ENCODE measurements around the gene SLC8A3. TPM values are rescaled to one million over a fixed set of nuclear protein-coding genes. Genes with fewer than 3 reads are reported as not detected.

SLC8A3 gene
- total RNA-seq, 1 donor from 2014 or later = 0.49 TPM

DNA sequence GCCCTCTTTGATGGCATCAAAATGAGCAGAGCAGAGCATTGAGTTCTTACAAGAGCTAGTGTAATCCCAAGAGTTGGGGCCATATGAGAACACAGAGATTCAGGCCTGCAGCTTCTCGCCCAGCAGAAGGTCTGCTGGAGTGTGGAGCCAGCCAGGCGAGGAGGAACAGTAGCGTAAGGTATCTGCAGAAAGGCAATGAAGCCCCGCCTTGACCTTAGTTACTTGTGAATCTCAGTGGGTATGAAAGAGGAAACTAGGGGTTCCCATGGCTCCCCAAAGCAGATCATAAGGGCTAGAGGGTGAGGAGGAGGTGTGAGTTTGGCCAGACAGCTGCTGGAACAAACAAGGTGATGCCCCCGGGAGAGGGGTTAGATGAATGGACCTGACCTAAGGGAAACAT is 49.4 kb downstream of the SLC8A3 start:
- intact Hi-C loops (cut with DNase I) = no loop called here
- Histone ChIP-seq H3K4me3 (no peak overlapping the region), H3K4me1 (no peaks in the 10 kb centered on the region), H3K27ac (no peak overlapping the region), H3K36me3 (no peaks in the 10 kb centered on the region), H3K9me3 (no peaks in the 10 kb centered on the region), H3K27me3 (no peaks in the 10 kb centered on the region)
- DNase-seq (ENCODE audit: extremely low spot score in 2 of 2) = no peak
- TF ChIP-seq, protein P1, sequence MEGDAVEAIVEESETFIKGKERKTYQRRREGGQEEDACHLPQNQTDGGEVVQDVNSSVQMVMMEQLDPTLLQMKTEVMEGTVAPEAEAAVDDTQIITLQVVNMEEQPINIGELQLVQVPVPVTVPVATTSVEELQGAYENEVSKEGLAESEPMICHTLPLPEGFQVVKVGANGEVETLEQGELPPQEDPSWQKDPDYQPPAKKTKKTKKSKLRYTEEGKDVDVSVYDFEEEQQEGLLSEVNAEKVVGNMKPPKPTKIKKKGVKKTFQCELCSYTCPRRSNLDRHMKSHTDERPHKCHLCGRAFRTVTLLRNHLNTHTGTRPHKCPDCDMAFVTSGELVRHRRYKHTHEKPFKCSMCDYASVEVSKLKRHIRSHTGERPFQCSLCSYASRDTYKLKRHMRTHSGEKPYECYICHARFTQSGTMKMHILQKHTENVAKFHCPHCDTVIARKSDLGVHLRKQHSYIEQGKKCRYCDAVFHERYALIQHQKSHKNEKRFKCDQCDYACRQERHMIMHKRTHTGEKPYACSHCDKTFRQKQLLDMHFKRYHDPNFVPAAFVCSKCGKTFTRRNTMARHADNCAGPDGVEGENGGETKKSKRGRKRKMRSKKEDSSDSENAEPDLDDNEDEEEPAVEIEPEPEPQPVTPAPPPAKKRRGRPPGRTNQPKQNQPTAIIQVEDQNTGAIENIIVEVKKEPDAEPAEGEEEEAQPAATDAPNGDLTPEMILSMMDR (IDR thresholded peaks at IDR 0.05) = no peak
- no peak for TF ChIP-seq POLR2AphosphoS5 (IDR thresholded peaks at IDR 0.05; ENCODE audit: insufficient read depth in 1 of 2, low read depth in 1 of 2)
- TF ChIP-seq POLR2A (IDR thresholded peaks at IDR 0.05) = no peak

DNA sequence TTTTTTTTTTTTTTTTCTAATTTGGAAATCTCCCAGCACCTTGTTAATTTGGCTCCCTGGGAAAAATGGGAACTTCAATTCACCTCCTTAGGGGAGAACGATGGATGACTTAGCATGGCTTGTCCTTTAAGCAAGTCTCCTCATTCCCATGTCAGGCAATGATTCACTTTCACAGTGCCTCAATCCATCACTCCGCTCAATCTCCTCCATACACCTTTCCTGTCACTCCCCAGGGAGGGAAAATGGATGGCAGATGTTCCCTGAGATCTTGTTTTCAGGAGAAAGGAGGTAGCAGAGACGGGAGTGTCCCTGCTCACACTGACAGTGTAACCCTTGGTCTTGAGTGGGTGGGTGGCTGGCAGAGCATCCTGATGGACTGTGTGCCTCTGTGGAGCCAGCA is 51.0 kb downstream of the SLC8A3 start:
- TF ChIP-seq, protein P1 (IDR thresholded peaks at IDR 0.05) = no peak
- TF ChIP-seq POLR2A (IDR thresholded peaks at IDR 0.05) (no peak), POLR2AphosphoS5 (IDR thresholded peaks at IDR 0.05; ENCODE audit: insufficient read depth in 1 of 2, low read depth in 1 of 2) (no peak)
- intact Hi-C loops (cut with DNase I) = no loop called here
- H3K36me3 ChIP-seq = no peaks in the 10 kb centered on the region

DNA sequence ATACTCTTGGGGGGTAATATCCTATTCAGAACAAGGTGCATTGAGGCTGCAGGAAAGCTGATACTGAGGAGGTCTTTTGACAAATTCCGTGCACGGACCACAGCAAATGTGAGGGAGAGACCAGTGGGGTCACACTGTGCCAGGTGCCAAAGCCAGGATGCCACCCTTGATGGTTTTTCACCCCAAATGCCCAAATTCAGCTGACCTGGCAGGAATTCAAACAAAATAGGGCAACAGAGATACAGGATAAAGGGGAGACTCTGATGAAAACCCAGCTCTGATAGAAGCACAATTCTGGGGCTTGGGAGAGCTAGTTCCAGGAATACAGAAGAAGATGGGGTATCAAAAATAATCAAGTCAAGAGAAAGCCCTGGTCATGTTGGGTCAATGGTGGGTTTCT is 55.3 kb downstream of the SLC8A3 start:
- H3K4me3 ChIP-seq = no peak overlapping the region
- no peak overlapping the region for H3K27ac ChIP-seq
- H3K27me3 ChIP-seq = no peaks in the 10 kb centered on the region
- intact Hi-C loops (cut with DNase I) = no loop called here
- no peaks in the 10 kb centered on the region for H3K4me1 ChIP-seq
- no peak for DNase-seq (ENCODE audit: extremely low spot score in 2 of 2)
- H3K9me3 ChIP-seq = no peaks in the 10 kb centered on the region
- TF ChIP-seq POLR2A (IDR thresholded peaks at IDR 0.05) = no peak
- TF ChIP-seq, protein P1 (IDR thresholded peaks at IDR 0.05) = no peak
- TF ChIP-seq POLR2AphosphoS5 (IDR thresholded peaks at IDR 0.05; ENCODE audit: insufficient read depth in 1 of 2, low read depth in 1 of 2) = no peak
- no peaks in the 10 kb centered on the region for H3K36me3 ChIP-seq

More for the DNA sequence above, 51.0 kb downstream of the SLC8A3 start:
- no peaks in the 10 kb centered on the region for H3K9me3 ChIP-seq
- H3K4me3 ChIP-seq = no peak overlapping the region
- H3K27me3 ChIP-seq = no peaks in the 10 kb centered on the region
- no peak overlapping the region for H3K27ac ChIP-seq
- no peak for DNase-seq (ENCODE audit: extremely low spot score in 2 of 2)
- no peaks in the 10 kb centered on the region for H3K4me1 ChIP-seq

DNA sequence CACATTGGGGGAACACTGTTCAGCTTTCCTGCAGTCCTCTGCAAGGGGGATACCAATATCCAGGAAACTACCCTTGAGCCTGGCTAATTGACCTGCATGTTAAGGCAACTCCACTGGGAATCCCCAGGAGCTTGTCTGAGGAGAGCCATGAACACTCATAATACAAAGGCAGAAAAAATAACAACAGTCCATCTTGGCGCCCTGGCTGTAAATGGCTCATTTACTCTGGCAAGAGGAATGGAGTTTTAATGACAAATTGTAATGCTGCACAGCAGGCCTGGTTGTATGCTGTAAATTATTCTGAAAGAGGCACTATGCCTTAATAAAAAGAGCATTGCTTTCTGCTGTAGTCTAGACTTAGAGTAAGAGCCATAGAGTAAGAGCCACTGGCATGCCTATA is 58.3 kb downstream of the SLC8A3 start:
- no peak for DNase-seq (ENCODE audit: extremely low spot score in 2 of 2)
- H3K27ac ChIP-seq = no peak overlapping the region
- no peaks in the 10 kb centered on the region for H3K4me1 ChIP-seq
- intact Hi-C loops (cut with DNase I) = no loop called here
- TF ChIP-seq, protein P1 (IDR thresholded peaks at IDR 0.05) = no peak
- no peak for TF ChIP-seq POLR2AphosphoS5 (IDR thresholded peaks at IDR 0.05; ENCODE audit: insufficient read depth in 1 of 2, low read depth in 1 of 2)
- no peak for TF ChIP-seq POLR2A (IDR thresholded peaks at IDR 0.05)
- no peaks in the 10 kb centered on the region for H3K36me3 ChIP-seq
- H3K4me3 ChIP-seq = no peak overlapping the region
- H3K27me3 ChIP-seq = no peaks in the 10 kb centered on the region
- H3K9me3 ChIP-seq = no peaks in the 10 kb centered on the region

DNA sequence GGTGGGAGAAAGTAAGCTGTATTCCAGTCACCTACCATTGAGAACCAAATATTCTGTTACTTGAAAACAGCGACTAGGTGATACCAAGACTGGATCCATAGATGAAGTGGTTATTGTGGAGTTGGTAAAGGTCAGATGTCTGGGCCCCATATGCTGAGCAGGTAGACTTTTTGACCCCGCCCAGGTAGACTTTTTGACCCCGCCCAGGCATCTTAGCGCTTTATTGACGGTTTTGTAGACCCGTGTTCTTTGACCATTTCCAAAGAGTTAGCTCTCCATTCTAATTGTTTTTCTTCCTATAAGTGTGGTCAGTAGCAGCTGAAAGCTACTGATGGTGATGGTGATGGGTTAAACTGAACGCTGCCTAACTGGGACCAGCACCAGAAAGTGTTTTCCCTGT is 61.6 kb downstream of the SLC8A3 start:
- TF ChIP-seq POLR2AphosphoS5 (IDR thresholded peaks at IDR 0.05; ENCODE audit: insufficient read depth in 1 of 2, low read depth in 1 of 2) (no peak), POLR2A (IDR thresholded peaks at IDR 0.05) (no peak)
- TF ChIP-seq, protein P1 (IDR thresholded peaks at IDR 0.05) = no peak
- no peak overlapping the region for H3K27ac ChIP-seq
- H3K9me3 ChIP-seq = no peaks in the 10 kb centered on the region
- H3K4me1 ChIP-seq = no peaks in the 10 kb centered on the region
- intact Hi-C loops (cut with DNase I) = no loop called here
- DNase-seq (ENCODE audit: extremely low spot score in 2 of 2) = no peak
- H3K27me3 ChIP-seq = no peaks in the 10 kb centered on the region
- no peak overlapping the region for H3K4me3 ChIP-seq
- H3K36me3 ChIP-seq = no peaks in the 10 kb centered on the region
